HepG2 (cell line): Measurements from ENCODE around the gene DYNC2LI1. TPM values are rescaled to one million over a fixed set of nuclear protein-coding genes. Genes with fewer than 3 reads are reported as not detected.

Experiments used
- ATAC-seq: fragments of 200-7000 bp; cut with Tn5 transposase; 3 replicates; pipeline ENCODE4 v1.9.1; 2020; ENCODE audit warnings: mild to moderate bottlenecking, moderate library complexity
- BruUV-seq: library from RNA; stranded (reverse); fragments of 400-500 nt; replicated peaks from 2 replicates; lab custom pipeline; 2021; lab: Mats Ljungman, UMichigan
- CTCF ChIA-PET: fragments of 300-600 bp; formaldehyde crosslinking; extraction: SDS; loops from one replicate; lab custom pipeline; 2021; ENCODE audit warnings: low total read pairs, inconsistent platforms, low intra/inter-chr PET ratio; lab: Yijun Ruan, JAX
- POLR2A ChIA-PET: fragments of 350-600 bp; sonication (Branson Sonifier 250); formaldehyde crosslinking; loops from one replicate; lab custom pipeline; 2020; ENCODE audit warnings: antibody characterized with exemption, inconsistent platforms; lab: Yijun Ruan, JAX
- DNase-seq: peaks from one replicate; pipeline ENCODE4 v3.0.0-alpha.2; 2015; ENCODE audit warnings: low spot score
- FAIRE-seq: peaks from 3 replicates; lab custom pipeline; 2011; peaks lifted over from hg19 to GRCh38; lab: Jason Lieb, UNC
- H2AFZ ChIP-seq: one replicate; pipeline ENCODE4 v1.6.1; 2011; ENCODE audit warnings: low read length, inconsistent platforms
- H3K27ac ChIP-seq: fragments of 300-600 bp; 3 replicates; pipeline ENCODE4 v1.8.0; 2011; ENCODE audit warnings: mixed run types, mild to moderate bottlenecking, mixed read lengths, low read length, inconsistent platforms; ENCODE audit not compliant: insufficient read depth; ENCODE audit errors: extremely low read length
- H3K27me3 ChIP-seq, 2 experiments: fragments of 200-600 bp in 1 of 2; 2 replicates in 1 of 2; 3 replicates in 1 of 2; pipeline versions ENCODE4 v1.6.0 to v1.8.0; 2011; ENCODE audit warnings: low read length in 2 of 2, mild to moderate bottlenecking in 2 of 2, moderate library complexity in 2 of 2, inconsistent platforms in 1 of 2; ENCODE audit not compliant: insufficient read depth in 2 of 2, control insufficient read depth in 1 of 2
- H3K36me3 ChIP-seq, 2 experiments: fragments of 200-600 bp in 1 of 2; replicated peaks in 1 of 2; 2 replicates in 1 of 2; 3 replicates in 1 of 2; pipeline versions ENCODE4 v1.5.1 to v1.8.0; 2011; ENCODE audit warnings: low read length in 2 of 2, inconsistent platforms in 1 of 2; ENCODE audit not compliant: insufficient read depth in 2 of 2, control insufficient read depth in 1 of 2
- H3K4me1 ChIP-seq: 2 replicates; pipeline ENCODE4 v1.5.1; 2012; ENCODE audit warnings: low read length, inconsistent platforms; ENCODE audit not compliant: insufficient read depth
- H3K4me2 ChIP-seq: 2 replicates; pipeline ENCODE4 v1.6.0; 2011; ENCODE audit warnings: low read depth, low read length, inconsistent platforms
- H3K4me3 ChIP-seq, 3 experiments: fragments of 200-600 bp in 1 of 3; sonication (generic), shearing (Covaris generic) in 1 of 3; replicated peaks in 1 of 3; 2 replicates each; pipeline ENCODE4 v1.5.1; 2011 to 2016; ENCODE audit warnings: low read length in 3 of 3, inconsistent platforms in 2 of 3, low read depth in 2 of 3, mild to moderate bottlenecking in 2 of 3, control low read depth in 1 of 3, mixed read lengths in 1 of 3; ENCODE audit not compliant: insufficient read depth in 1 of 3
- H3K79me2 ChIP-seq: one replicate; pipeline ENCODE4 v1.6.1; 2011; ENCODE audit warnings: low read length, inconsistent platforms; ENCODE audit not compliant: insufficient read depth
- H3K9ac ChIP-seq: 2 replicates; pipeline ENCODE4 v1.6.0; 2011; ENCODE audit warnings: mild to moderate bottlenecking, low read depth, low read length, inconsistent platforms; ENCODE audit not compliant: insufficient read depth
- H3K9me3 ChIP-seq: 2 replicates; pipeline ENCODE4 v1.5.1; 2012; ENCODE audit warnings: mild to moderate bottlenecking, low read length
- H4K20me1 ChIP-seq: 2 replicates; pipeline ENCODE4 v1.6.0; 2011; ENCODE audit warnings: inconsistent platforms, mild to moderate bottlenecking, low read length, moderate library complexity; ENCODE audit not compliant: insufficient read depth
- BRCA1 ChIP-seq: sonication (generic); formaldehyde crosslinking; IDR thresholded peaks from 2 replicates; pipeline ENCODE4 v1.4.0; 2020; ENCODE audit warnings: missing genetic modification reagents
- MED8 ChIP-seq: sonication (generic); formaldehyde crosslinking; IDR thresholded peaks from 2 replicates; pipeline ENCODE4 v1.8.1; 2023; ENCODE audit warnings: mild to moderate bottlenecking, missing genetic modification reagents; ENCODE audit not compliant: insufficient replicate concordance
- SIX4 ChIP-seq: sonication (generic); formaldehyde crosslinking; IDR thresholded peaks from 2 replicates; pipeline ENCODE4 v1.4.0; 2020; ENCODE audit warnings: missing genetic modification reagents
- THAP11 ChIP-seq: IDR thresholded peaks from 2 replicates; pipeline ENCODE4 v1.6.1; 2016; ENCODE audit warnings: missing biosample characterization, missing genetic modification reagents
- ZNF101 ChIP-seq: sonication (generic); formaldehyde crosslinking; IDR thresholded peaks from 2 replicates; pipeline ENCODE4 v1.4.0; 2020; ENCODE audit warnings: mild to moderate bottlenecking, low read depth, missing genetic modification reagents, borderline replicate concordance
- ZNF562 ChIP-seq: sonication (generic); formaldehyde crosslinking; IDR thresholded peaks from 2 replicates; pipeline ENCODE4 v1.8.0; 2022; ENCODE audit warnings: missing genetic modification reagents, borderline replicate concordance
- ZNF564 ChIP-seq: sonication (generic); formaldehyde crosslinking; IDR thresholded peaks from 2 replicates; pipeline ENCODE4 v1.8.1; 2023; ENCODE audit warnings: mild to moderate bottlenecking, missing genetic modification reagents
- in situ Hi-C: cut with HindIII; loops from 2 replicates; pipeline ENCODE4 v1.10.0; 2017; ENCODE audit warnings: low pct_unique_long_range_greater_than_20kb; ENCODE audit not compliant: extremely low pct_ligation_motif_present
- intact Hi-C: fragments of 100-400 bp; cut with micrococcal nuclease; formaldehyde crosslinking; loops from one replicate; pipeline ENCODE4 v1.10.0; 2022; ENCODE audit not compliant: unreplicated experiment
- polyA plus RNA-seq, 8 experiments: library from polyadenylated mRNA; depleted of rRNA in 3 of 8; stranded (reverse) in 7 of 8; unstranded in 1 of 8; fragments of >200 nt; fragmentation: Illumina TruSeq in 4 of 8; extraction: Trizol in 4 of 8; gene quantifications; 2 replicates each; pipeline versions ENCODE4 v1.2.1 to v1.2.3, GENCODE V29; 2011 to 2016; ENCODE audit warnings: low read depth in 4 of 8, missing spikeins in 1 of 8, mixed read lengths in 1 of 8; ENCODE audit not compliant: insufficient read depth in 1 of 8
- total RNA-seq, 5 experiments: library from RNA; depleted of rRNA; stranded (reverse); fragments of >200 nt; fragmentation: Illumina TruSeq; extraction: Trizol; gene quantifications; 2 replicates each; pipeline ENCODE4 v1.2.3, GENCODE V29; 2016; ENCODE audit warnings: low read depth in 1 of 5
- TF ChIP-seq, protein P1 (sequence below): sonication (generic); formaldehyde crosslinking; IDR thresholded peaks from 2 replicates; pipeline ENCODE4 v1.4.0; 2020; ENCODE audit warnings: missing genetic modification reagents, borderline replicate concordance

The DYNC2LI1 gene
- total and polyA plus RNA-seq, 2 of the 13 experiments (the other 11 are each of a cell fraction or from before 2014, with no cell fraction given) = 16.9 to 23.2 TPM

DNA sequence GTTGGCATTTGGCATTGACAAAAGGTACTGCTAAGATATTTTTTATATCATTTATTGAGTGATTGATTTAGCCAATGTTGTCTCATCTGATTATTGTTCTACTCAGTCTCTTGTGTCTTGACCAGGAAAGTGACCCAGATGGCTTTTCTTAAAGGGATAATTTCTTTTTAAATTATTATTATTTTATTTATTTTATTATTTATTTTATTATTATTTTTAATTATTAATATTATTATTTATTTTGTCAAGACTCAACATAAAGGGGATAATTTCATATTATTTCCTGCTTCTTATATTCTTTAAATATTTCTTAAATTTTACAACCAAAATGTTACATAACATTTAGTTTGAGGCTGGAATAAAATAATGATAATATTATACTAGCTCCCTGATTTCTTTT lies 27.1 kb downstream of the DYNC2LI1 start:
- Histone ChIP-seq H3K4me2 (no peak overlapping the region), H4K20me1 (no peaks in the 10 kb centered on the region), H3K27ac (no peak overlapping the region), H3K36me3 (no peaks in the 10 kb centered on the region), H3K27me3 (no peaks in the 10 kb centered on the region), H3K4me3 (no peak overlapping the region), H3K4me1 (peaks cover 43% of the 10 kb centered on the region), H3K79me2 (no peaks in the 10 kb centered on the region), H2AFZ (no peak overlapping the region), H3K9ac (no peak overlapping the region), H3K9me3 (no peaks in the 10 kb centered on the region)
- no peak for TF ChIP-seq THAP11 (CRISPR knock-in tag)
- TF ChIP-seq ZNF101 (CRISPR knock-in tag) = no peak
- TF ChIP-seq, protein P1, sequence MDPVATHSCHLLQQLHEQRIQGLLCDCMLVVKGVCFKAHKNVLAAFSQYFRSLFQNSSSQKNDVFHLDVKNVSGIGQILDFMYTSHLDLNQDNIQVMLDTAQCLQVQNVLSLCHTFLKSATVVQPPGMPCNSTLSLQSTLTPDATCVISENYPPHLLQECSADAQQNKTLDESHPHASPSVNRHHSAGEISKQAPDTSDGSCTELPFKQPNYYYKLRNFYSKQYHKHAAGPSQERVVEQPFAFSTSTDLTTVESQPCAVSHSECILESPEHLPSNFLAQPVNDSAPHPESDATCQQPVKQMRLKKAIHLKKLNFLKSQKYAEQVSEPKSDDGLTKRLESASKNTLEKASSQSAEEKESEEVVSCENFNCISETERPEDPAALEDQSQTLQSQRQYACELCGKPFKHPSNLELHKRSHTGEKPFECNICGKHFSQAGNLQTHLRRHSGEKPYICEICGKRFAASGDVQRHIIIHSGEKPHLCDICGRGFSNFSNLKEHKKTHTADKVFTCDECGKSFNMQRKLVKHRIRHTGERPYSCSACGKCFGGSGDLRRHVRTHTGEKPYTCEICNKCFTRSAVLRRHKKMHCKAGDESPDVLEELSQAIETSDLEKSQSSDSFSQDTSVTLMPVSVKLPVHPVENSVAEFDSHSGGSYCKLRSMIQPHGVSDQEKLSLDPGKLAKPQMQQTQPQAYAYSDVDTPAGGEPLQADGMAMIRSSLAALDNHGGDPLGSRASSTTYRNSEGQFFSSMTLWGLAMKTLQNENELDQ (CRISPR knock-in tag) = no peak
- TF ChIP-seq SIX4 (CRISPR knock-in tag) = no peak
- TF ChIP-seq ZNF564 (CRISPR knock-in tag) = no peak
- TF ChIP-seq MED8 (CRISPR knock-in tag) = no peak
- no peak for TF ChIP-seq BRCA1 (CRISPR knock-in tag)
- no peak for TF ChIP-seq ZNF562 (CRISPR knock-in tag)
- CTCF ChIA-PET = no interaction called here
- FAIRE-seq (no peak), DNase-seq (no peak), ATAC-seq (no peak)
- in situ Hi-C loops (no loop called here), intact Hi-C loops (no loop called here)
- BruUV-seq = no TSS peak
- POLR2A ChIA-PET = interaction anchor here (1.0 kb wide), 1 partner anchor 205 kb away, joined by 3 read pairs; the partner anchor contains the start of gene THADA
